HG03196 (cell line): Measurements from ENCODE around the gene MCM10.
"Not testable (repeated sequence)": the region's sequence is repeated elsewhere in the genome, so short reads cannot be mapped to it uniquely, and the experiment has no call there.

ENCODE experiments used
- ATAC-seq: cut with Tn5 transposase; IDR thresholded peaks from one replicate; pipeline ENCODE4 v1.9.1; 2021; ENCODE audit not compliant: unreplicated experiment

The MCM10 gene

DNA sequence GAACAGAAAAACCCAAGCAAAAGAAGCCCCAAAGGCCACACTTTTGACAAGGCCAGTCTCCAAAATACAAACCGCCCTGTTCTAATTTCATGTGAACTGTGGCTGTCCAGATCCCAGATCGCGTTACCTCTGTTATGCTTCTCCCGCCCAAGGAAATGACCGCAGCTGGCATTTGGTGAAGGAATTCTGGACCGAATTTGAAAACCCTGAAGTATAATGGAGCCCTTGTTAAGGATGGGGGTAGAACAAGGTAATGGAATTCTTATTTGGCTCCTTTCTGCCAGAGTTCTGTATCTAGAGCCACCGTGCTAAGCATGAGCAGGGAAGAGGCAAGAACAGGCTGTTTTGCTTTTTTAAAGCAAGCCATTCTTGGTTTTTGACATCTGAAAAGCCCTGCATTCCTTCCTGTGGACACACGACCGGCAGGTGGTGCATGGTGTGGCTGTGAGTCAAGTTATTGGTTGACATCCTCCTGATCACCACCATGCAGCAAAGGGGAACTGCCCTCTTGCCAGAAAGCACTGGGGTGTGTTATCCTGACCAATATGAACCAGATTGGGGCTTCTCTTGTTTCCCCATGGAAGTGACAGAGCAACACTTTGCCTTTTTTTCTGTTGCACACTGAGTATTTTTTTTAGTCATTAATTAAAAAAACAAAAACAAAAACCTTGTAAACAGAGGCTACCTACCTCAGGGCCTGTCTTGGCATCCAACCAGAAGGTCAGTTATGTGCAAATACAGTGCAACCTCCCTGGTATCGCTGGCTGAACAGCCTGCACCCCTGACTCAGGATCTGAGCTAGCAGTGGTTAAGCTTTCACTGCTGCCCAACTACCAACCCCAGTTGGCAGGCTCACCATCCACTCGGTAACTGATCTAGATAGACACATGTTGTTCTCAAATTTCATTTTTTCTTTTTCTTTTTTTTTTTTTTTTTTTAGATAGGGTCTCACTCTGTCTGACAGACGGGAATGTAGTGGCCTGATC, 58.6 kb downstream of the MCM10 start:
- ATAC-seq: no peak

DNA sequence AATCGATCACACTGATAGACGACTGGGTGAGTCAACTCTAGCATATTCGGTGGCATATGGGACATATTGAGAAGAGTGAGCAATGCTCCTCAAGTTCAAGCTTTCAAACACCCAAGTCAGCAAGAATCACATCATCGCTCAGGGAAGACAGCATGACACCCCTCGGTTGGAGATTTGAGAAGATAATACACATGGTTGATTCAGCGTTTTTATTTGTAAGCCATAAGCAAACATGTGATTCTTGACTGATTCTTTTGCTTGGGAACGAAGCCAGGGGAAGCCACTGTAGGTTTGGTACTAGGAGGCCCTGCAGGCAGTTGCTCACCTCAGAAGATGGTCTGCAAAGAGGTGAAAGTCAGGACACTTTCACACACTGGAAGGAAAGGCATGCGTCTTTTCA, 60.2 kb downstream of the MCM10 start:
- ATAC-seq: no peak

DNA sequence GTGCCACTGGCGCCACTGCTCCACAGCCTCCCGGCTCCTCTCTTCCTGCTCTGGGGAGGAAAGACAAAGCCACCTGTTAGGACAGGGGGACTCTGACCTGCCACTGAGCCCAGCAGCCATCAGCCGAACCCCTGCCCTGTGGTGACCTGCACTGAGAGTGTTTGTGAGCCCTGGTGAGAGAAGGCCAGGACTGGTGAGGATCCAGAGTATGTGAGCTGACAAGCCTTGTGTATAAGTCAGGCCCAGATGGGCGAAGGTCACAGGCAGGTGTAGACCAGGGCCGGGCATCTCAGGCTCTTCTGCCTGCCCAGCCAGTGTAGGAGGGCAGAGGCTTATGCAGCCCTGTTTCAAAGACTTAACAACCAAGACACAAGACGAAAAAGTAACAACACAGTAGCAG, 60.8 kb downstream of the MCM10 start:
- no peak for ATAC-seq

DNA sequence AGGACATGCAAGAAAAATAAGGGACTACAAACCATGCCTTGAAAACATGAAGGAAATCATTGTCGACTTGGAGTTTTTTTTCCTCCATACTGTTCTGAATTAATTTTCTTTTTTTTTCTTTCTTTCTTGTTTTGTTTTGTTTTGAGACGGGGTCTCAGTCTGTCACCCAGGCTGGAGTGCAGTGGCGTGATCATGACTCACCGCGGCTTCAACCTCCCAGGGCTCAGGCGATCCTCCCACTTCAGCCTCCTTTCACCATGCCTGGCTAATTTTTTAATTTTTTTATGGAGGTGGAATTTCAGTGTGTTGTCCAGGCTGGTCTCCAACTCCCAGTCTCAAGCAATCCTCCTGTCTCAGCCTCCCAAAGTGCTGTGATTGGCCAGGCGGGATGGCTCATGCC, 61.2 kb downstream of the MCM10 start:
- ATAC-seq: no peak

DNA sequence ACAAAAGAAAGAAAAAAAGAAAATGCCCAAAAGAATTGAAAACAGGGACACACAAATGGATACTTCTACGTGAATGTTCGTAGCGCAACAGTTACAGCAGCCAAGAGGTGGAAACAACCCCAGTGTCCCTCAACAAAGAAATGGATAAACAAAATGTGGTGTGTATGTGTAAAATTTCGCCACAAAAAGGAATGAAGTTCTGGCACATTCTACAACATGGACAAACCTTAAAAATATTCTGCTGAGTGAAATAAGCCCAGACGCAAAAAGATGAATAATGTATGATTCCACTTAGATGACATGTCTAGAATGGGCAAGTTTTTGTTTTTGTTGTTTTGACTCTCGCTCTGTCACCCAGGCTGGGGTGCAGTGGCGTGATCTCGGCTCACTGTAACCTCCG, 61.9 kb downstream of the MCM10 start:
- no peak for ATAC-seq

DNA sequence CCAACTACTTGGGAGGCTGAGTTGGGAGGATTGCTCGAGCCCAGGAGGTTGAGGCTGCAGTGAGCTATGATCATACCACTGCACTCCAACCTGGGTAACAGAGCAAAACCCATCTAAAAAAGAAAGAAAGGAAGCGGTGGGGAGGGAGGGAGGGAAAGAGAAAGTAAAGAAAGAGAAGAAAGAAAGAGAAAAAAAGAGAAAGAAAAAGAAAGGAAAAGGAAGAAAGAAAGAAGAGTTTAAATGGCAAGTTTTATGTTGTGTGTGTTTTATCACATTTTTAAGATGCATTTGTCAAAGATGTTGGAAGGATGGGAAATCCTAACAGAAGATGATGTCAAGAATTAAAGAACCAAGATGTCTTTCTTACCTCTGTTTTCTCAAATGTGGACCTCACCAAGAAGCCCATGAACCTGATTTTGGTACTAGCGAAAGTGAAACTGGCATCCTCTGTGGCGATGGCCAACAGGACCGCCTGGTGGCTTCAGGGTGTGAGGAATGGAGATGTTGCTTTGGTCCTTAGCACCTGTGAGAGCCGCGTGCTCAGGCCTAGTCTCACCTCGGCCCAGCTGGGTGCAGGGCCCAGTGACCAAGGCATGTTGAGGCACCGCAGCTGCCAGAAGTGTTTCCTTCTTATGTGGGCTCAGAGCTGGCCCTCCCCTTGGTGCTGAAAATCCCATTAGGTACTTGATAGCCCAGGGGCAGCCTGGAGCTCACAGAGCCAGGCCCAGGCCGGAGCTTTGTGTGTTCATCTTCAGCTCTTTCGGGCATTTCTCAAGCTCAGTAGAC, 63.0 kb downstream of the MCM10 start:
- ATAC-seq: no peak

DNA sequence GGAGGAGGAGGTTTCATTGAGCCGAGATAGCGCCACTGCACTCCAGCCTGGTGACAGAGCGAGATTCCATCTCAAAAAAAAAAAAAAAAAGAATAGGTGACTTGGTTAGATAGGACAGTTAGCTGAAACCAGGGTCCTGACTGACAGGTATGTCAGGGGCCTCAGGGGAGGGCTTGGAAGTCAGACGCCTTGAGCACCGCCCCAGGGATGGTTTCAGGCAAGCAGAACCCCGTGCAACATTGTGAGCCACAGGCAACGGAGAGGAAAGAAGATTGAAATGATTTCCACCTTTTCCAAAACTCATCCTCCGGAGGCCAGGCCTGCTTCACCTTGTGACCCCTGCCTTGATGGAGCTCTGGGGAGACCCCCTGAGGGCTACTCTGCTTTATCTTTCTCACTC, 64.2 kb downstream of the MCM10 start:
- ATAC-seq: no peak

DNA sequence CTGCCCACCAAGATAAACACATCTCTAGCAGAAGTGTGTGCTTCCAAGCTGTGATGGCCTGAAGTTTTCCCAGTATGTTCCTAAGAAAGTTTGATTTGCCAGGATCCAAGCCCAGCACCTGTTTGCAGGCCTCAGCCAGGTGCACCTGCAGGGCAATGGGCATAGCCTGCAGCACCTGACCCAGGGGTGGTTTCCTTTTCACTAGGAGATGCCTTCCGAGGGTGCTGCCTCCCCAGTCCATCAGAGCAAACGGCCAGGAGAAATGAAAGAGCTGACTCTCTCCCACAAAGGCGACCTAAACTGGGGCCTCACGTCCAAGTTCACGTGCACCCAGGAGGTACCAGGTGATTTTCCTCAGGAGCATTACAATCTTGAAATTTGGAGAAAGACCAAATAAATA, 65.7 kb downstream of the MCM10 start:
- no peak for ATAC-seq

DNA sequence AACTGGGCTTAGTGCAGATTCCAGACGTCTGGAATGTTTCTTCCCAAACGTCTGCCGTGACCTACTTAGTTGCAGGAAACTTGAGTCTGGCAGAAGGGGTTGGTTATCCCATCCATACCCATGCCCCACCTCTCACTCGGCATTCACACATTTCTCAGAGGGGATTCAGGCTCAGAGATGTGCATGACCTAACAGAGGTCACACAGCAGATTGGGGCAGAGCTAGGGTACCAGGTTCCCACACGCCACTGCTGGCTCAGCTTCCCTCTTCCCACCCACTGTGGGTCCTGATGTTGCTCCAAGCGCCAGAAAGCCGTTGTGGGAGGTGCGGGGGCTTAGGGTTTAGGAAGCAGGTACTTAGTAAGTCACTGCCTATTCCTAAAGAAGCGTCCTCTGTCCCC, 69.8 kb downstream of the MCM10 start:
- no peak for ATAC-seq

DNA sequence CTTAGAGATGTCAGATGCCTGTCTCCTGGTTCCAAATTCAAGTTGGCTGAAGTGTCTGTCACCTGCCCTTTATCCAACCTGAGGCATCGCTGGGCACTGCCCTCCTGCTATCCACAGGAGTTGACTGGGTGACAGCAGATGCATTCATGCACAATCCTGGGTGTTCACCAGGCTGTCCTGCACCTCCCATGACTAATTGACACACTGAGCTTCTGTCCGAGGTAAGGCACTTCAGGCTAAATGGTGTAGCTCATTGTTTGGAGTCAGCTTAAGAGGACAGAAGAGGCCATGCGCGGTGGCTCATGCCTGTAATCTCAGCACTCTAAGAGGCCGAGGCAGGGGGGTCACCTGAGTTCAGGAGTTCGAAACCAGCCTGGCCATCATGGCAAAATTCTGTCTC, 70.5 kb downstream of the MCM10 start:
- no peak for ATAC-seq

DNA sequence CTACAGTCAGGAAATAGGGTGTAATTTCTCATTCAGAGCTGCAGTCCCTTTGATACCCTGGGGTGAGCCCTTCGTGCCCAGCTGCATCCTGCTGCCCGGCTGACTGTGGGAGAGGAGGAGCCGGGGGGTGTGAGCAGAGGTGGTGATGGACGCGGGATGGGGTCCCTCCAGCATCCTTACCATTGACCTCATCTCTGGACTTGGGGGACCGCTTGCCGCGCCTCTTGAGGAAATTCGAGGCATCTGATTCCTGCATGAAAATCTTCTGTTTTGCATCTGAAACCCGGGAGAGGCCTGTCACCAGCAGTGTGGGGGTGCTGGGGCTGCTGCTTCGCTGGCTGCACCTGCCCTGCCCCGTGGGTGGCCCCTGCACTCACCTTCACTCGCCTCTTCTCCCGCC, 72.0 kb downstream of the MCM10 start:
- ATAC-seq: no peak

DNA sequence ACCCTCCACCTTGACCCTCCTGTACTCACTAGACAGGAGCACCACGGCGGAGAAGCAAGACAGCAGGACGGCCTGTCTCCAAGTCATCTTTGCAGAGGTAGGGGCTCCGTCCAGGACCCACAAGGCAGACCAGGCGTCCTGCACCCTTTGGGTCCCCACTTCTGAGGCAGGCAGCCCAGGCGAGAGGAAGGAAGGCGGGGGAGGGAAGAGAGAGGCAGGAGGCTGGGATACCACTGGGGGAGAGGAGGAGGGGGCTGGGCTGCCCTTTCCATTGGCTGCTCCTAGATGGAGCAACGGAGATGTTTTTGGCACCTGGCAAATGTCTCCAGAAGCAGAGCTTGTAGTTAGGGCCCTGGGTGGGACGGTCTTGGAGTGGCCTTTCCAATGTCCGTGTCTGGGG, 72.8 kb downstream of the MCM10 start, which contains the start of gene UCMA:
Gene UCMA (minus strand): TSS at position 203 of the 400 bp plus-strand sequence. CDS start 116 bp downstream, at position 87.
- no peak for ATAC-seq

DNA sequence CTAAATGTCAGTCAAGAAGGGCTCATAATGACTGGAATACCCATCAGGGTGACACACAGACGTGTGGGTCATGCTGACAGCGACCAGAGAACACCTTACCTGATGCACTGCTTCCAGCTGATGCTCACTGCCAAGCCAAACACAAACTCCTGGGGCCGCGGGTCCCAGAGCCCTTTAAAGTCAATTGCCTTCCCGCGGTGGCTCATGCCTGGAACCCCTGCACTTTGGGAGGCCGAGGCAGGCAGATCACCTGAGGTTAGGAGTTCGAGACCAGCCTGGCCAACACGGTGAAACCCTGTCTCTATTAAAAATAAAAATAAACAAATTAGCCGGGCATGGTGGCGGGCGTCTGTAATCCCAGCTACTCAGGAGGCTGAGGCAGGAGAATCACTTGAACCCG, 73.4 kb downstream of the MCM10 start:
- not testable (repeated sequence) for ATAC-seq

DNA sequence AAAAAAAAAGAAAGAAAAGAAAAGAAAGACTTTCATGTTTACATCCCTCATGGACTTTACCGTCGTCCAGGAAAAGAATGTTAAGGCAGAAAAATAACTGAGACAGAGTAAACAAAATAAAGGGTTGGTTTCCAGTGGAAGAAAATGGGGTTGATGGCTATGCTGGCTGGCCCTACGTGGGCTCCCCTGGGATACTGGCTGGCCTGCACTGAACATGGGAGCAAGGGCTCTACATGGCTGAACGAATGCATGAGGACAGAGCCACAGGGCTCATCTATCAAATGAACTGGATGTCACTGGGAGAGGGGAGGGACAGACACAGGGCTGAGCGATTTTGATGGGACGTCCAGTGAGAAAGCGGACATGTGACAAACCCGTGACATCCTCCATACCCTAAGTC, 75.3 kb downstream of the MCM10 start:
- ATAC-seq: no peak

DNA sequence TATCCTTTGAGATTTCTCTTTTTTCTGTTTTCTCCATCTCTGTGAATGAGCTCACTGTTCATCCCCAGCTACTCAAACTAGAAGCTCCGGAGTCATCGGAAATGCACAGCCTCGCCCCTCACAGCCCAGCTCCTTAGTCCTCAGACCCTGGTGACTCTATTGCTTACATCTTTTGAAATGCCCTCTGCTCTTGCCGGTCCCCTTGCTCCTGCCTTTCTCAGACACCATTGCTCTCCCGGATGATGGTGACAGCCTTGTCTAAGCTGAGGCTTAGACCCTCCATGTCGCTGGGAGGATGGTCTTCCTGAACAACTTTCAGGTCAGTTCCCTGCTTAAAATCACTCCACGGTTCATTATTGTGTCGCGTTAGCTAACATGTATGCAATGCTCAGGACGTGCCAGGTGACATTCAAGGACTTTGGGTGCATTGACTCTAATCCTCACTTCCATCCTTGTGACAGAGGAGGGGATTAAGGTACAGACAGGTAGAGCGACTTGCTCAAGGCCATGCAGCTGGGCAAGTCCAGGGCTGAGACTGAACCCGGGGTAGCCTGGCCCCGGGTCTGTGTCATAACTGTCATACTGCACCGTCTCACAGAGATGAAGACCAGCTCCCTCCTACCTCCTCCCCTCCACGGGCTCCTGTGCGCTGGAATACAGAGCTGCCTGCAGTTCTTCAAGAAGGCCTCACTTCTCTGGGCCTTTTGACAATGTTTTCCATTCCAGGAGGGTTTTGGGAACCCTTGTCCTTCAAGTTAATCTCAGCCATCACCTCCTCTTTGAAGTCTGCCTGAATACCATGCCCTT, 77.1 kb downstream of the MCM10 start:
- ATAC-seq: no peak

DNA sequence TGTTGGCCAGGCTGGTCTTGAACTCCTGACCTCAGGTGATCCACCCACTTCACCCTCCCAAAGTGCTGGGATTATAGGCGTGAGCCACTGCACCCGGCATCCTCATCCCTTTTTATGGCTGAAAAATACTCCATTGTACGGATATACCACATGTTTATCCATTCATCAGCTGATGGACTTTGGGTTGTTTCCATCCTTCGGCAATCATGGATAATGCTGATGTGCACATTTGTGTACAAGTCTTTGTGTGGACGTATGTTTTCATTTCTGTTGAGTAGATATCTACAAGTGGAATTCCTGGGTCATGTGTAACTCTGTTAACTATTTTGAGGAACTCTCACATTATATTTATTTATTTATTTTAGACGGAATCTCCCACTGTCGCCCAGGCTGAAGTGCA, 78.6 kb downstream of the MCM10 start:
- no peak for ATAC-seq

DNA sequence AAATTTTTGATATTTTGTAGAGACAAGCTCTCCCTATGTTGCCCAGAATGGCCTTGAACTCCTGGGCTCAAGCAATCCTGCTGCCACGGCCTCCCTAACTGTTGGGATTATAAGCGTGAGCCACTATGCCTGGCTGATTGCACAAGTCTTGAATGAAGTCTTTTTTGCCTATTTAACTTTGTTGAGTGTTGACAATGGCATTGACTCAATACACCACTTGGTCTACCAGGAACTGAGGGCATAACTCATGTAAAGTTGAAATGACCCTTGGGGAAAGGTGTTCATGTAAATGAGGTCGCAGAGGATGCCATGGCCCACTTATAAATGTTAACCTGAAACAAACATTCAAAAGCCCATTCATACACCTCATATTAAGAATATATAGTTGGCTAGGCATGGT, 80.3 kb downstream of the MCM10 start:
- ATAC-seq: no peak

DNA sequence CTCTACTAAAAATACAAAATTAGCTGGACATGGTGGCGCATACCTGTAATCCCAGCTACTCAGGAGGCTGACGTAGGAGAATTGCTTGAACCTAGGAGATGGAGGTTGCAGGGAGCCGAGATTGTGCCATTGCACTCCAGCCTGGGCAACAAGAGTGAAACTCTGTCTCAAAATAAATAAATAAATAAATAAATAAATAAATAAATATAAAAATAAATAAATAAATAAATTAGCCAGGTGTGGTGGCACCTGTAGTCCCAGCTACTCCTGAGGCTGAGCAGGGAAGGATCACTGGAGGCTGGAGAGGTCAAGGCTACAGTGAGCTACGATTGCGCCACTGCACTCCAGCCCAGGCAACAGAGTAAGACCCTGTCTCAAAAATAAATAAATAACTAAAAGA, 80.9 kb downstream of the MCM10 start:
- ATAC-seq: not testable (repeated sequence)

DNA sequence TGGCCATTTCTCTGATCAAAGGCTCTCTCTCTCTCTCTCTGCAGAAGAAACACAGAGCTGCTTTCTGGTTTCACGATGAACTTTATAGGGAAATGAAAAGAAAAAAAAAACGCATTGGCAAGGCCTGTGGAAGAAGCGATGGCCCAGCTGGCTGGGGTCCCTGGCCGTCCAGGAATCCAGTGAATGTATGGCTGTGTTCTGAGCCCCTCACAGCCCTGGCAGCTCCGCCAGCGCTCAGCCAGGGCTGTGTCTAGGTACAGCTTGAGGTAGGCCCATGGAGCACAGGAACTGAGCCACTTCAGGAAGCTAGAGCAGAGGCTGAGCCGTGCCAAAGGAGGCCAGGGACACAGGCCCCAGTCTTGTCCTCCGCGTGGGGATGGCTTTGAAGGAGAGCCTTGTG, 85.9 kb downstream of the MCM10 start:
- ATAC-seq: no peak

DNA sequence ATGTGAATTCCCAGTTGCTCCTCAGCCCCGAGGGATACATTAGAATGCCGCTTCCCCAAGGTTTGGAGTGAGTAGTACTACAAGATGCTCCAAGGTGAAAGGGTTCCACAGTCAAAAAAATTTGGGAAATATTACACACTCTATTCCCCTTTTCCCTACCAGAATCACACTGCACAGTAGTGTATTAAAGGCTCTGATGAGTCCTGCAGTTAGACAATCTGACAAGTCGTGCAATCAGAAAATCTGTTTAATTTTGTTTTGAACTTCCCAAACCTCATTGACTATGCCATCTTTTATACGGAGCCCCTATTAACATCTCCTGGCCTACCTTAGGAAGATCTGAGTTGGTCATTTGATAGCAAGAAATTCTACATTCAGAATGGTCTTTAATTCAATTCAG, 86.4 kb downstream of the MCM10 start:
- no peak for ATAC-seq

DNA sequence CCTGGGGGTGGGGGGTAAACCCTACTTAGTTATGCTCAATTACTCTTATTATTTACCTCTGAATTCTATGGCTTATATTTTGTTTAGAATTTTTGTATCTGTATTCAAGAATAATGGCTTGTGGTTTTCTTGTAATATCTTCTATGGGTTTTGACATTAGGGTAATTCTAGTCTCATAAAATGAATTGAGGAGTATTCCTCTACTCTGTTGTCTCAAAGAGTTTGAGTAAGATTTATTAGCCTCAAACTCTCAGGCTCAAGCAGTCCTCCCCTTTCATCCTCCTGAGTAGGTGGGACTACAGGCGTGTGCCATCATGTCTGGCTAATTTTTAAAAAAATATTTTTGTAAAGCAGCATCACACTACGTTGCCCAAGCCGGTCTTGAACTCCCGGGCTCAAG, 92.4 kb downstream of the MCM10 start:
- no peak for ATAC-seq
